HepG2 (cell line): ENCODE data around the gene P2RY6. TPM values are rescaled to one million over a fixed set of nuclear protein-coding genes. Genes with fewer than 3 reads are reported as not detected.

Source experiments
- ATAC-seq: fragments of 200-7000 bp; cut with Tn5 transposase; 3 replicates; pipeline ENCODE4 v1.9.1; 2020; ENCODE audit warnings: mild to moderate bottlenecking, moderate library complexity
- BruUV-seq: library from RNA; stranded (reverse); fragments of 400-500 nt; replicated peaks from 2 replicates; lab custom pipeline; 2021; lab: Mats Ljungman, UMichigan
- CTCF ChIA-PET: fragments of 300-600 bp; formaldehyde crosslinking; extraction: SDS; loops from one replicate; lab custom pipeline; 2021; ENCODE audit warnings: low total read pairs, inconsistent platforms, low intra/inter-chr PET ratio; lab: Yijun Ruan, JAX
- POLR2A ChIA-PET: fragments of 350-600 bp; sonication (Branson Sonifier 250); formaldehyde crosslinking; loops from one replicate; lab custom pipeline; 2020; ENCODE audit warnings: antibody characterized with exemption, inconsistent platforms; lab: Yijun Ruan, JAX
- DNase-seq: peaks from one replicate; pipeline ENCODE4 v3.0.0-alpha.2; 2015; ENCODE audit warnings: low spot score
- FAIRE-seq: peaks from 3 replicates; lab custom pipeline; 2011; peaks lifted over from hg19 to GRCh38; lab: Jason Lieb, UNC
- H2AFZ ChIP-seq: one replicate; pipeline ENCODE4 v1.6.1; 2011; ENCODE audit warnings: low read length, inconsistent platforms
- H3K27ac ChIP-seq: fragments of 300-600 bp; 3 replicates; pipeline ENCODE4 v1.8.0; 2011; ENCODE audit warnings: mixed run types, mild to moderate bottlenecking, mixed read lengths, low read length, inconsistent platforms; ENCODE audit not compliant: insufficient read depth; ENCODE audit errors: extremely low read length
- H3K27me3 ChIP-seq, 2 experiments: fragments of 200-600 bp in 1 of 2; 2 replicates in 1 of 2; 3 replicates in 1 of 2; pipeline versions ENCODE4 v1.6.0 to v1.8.0; 2011; ENCODE audit warnings: low read length in 2 of 2, mild to moderate bottlenecking in 2 of 2, moderate library complexity in 2 of 2, inconsistent platforms in 1 of 2; ENCODE audit not compliant: insufficient read depth in 2 of 2, control insufficient read depth in 1 of 2
- H3K36me3 ChIP-seq, 2 experiments: fragments of 200-600 bp in 1 of 2; replicated peaks in 1 of 2; 2 replicates in 1 of 2; 3 replicates in 1 of 2; pipeline versions ENCODE4 v1.5.1 to v1.8.0; 2011; ENCODE audit warnings: low read length in 2 of 2, inconsistent platforms in 1 of 2; ENCODE audit not compliant: insufficient read depth in 2 of 2, control insufficient read depth in 1 of 2
- H3K4me1 ChIP-seq: 2 replicates; pipeline ENCODE4 v1.5.1; 2012; ENCODE audit warnings: low read length, inconsistent platforms; ENCODE audit not compliant: insufficient read depth
- H3K4me2 ChIP-seq: 2 replicates; pipeline ENCODE4 v1.6.0; 2011; ENCODE audit warnings: low read depth, low read length, inconsistent platforms
- H3K4me3 ChIP-seq, 3 experiments: fragments of 200-600 bp in 1 of 3; sonication (generic), shearing (Covaris generic) in 1 of 3; replicated peaks in 1 of 3; 2 replicates each; pipeline ENCODE4 v1.5.1; 2011 to 2016; ENCODE audit warnings: low read length in 3 of 3, inconsistent platforms in 2 of 3, low read depth in 2 of 3, mild to moderate bottlenecking in 2 of 3, control low read depth in 1 of 3, mixed read lengths in 1 of 3; ENCODE audit not compliant: insufficient read depth in 1 of 3
- H3K79me2 ChIP-seq: one replicate; pipeline ENCODE4 v1.6.1; 2011; ENCODE audit warnings: low read length, inconsistent platforms; ENCODE audit not compliant: insufficient read depth
- H3K9ac ChIP-seq: 2 replicates; pipeline ENCODE4 v1.6.0; 2011; ENCODE audit warnings: mild to moderate bottlenecking, low read depth, low read length, inconsistent platforms; ENCODE audit not compliant: insufficient read depth
- H3K9me3 ChIP-seq: 2 replicates; pipeline ENCODE4 v1.5.1; 2012; ENCODE audit warnings: mild to moderate bottlenecking, low read length
- H4K20me1 ChIP-seq: 2 replicates; pipeline ENCODE4 v1.6.0; 2011; ENCODE audit warnings: inconsistent platforms, mild to moderate bottlenecking, low read length, moderate library complexity; ENCODE audit not compliant: insufficient read depth
- DZIP1 ChIP-seq: sonication (generic); formaldehyde crosslinking; IDR thresholded peaks from 2 replicates; pipeline ENCODE4 v1.5.0; 2020; ENCODE audit warnings: mild to moderate bottlenecking, missing genetic modification reagents
- FOXC1 ChIP-seq: sonication (generic); formaldehyde crosslinking; IDR thresholded peaks from 2 replicates; pipeline ENCODE4 v1.8.0; 2022; ENCODE audit warnings: mild to moderate bottlenecking, missing genetic modification reagents, borderline replicate concordance
- NONO ChIP-seq, 2 experiments: fragments of 450-650 bp in 1 of 2; sonication (generic) in 1 of 2; formaldehyde crosslinking in 1 of 2; IDR thresholded peaks in 1 of 2; conservative IDR thresholded peaks in 1 of 2; 2 replicates each; pipeline versions ENCODE4 v1.6.1 to v1.8.0; 2017 to 2022; ENCODE audit warnings: mild to moderate bottlenecking in 1 of 2, missing genetic modification reagents in 1 of 2, moderate library complexity in 1 of 2
- NR0B2 ChIP-seq: sonication (generic); formaldehyde crosslinking; IDR thresholded peaks from 2 replicates; pipeline ENCODE4 v1.4.0; 2020; ENCODE audit warnings: mild to moderate bottlenecking, missing genetic modification reagents
- PLSCR1 ChIP-seq: sonication (generic); formaldehyde crosslinking; IDR thresholded peaks from 2 replicates; pipeline ENCODE4 v1.5.0; 2020; ENCODE audit warnings: missing genetic modification reagents, mild to moderate bottlenecking, borderline replicate concordance
- POGZ ChIP-seq: sonication (generic); formaldehyde crosslinking; IDR thresholded peaks from 2 replicates; pipeline ENCODE4 v1.4.0; 2020; ENCODE audit warnings: mild to moderate bottlenecking, missing genetic modification reagents
- ZNF510 ChIP-seq: sonication (generic); formaldehyde crosslinking; IDR thresholded peaks from 2 replicates; pipeline ENCODE4 v1.4.0; 2020; ENCODE audit warnings: low read depth, mild to moderate bottlenecking, missing genetic modification reagents
- ZNF576 ChIP-seq: sonication (generic); formaldehyde crosslinking; IDR thresholded peaks from 2 replicates; pipeline ENCODE4 v1.4.0; 2020; ENCODE audit warnings: mild to moderate bottlenecking, missing genetic modification reagents
- ZNF709 ChIP-seq: sonication (generic); formaldehyde crosslinking; IDR thresholded peaks from 2 replicates; pipeline ENCODE4 v1.5.0; 2020; ENCODE audit warnings: mild to moderate bottlenecking, missing genetic modification reagents
- WGBS: methylation state at CpG from one replicate; pipeline ENCODE4 v1.1.6; 2017; ENCODE audit warnings: low lambda C conversion rate; 5-methylcytosine and 5-hydroxymethylcytosine counted together
- in situ Hi-C: cut with HindIII; loops from 2 replicates; pipeline ENCODE4 v1.10.0; 2017; ENCODE audit warnings: low pct_unique_long_range_greater_than_20kb; ENCODE audit not compliant: extremely low pct_ligation_motif_present
- intact Hi-C: fragments of 100-400 bp; cut with micrococcal nuclease; formaldehyde crosslinking; loops from one replicate; pipeline ENCODE4 v1.10.0; 2022; ENCODE audit not compliant: unreplicated experiment
- polyA plus RNA-seq, 8 experiments: library from polyadenylated mRNA; depleted of rRNA in 3 of 8; stranded (reverse) in 7 of 8; unstranded in 1 of 8; fragments of >200 nt; fragmentation: Illumina TruSeq in 4 of 8; extraction: Trizol in 4 of 8; gene quantifications; 2 replicates each; pipeline versions ENCODE4 v1.2.1 to v1.2.3, GENCODE V29; 2011 to 2016; ENCODE audit warnings: low read depth in 4 of 8, missing spikeins in 1 of 8, mixed read lengths in 1 of 8; ENCODE audit not compliant: insufficient read depth in 1 of 8
- total RNA-seq, 5 experiments: library from RNA; depleted of rRNA; stranded (reverse); fragments of >200 nt; fragmentation: Illumina TruSeq; extraction: Trizol; gene quantifications; 2 replicates each; pipeline ENCODE4 v1.2.3, GENCODE V29; 2016; ENCODE audit warnings: low read depth in 1 of 5

P2RY6 gene
- total and polyA plus RNA-seq, 2 of the 13 experiments (the other 11 are each of a cell fraction or from before 2014, with no cell fraction given) = 0.09 to 0.29 TPM

GRCh38 chr11:73281796-73282660 lies 9.9 kb downstream of the P2RY6 start (continued):
- TF ChIP-seq NR0B2 (CRISPR knock-in tag) (no peak), NONO (IDR thresholded peaks at IDR 0.05) (no peak), NONO (CRISPR knock-in tag; conservative IDR thresholded peaks at IDR 0.05) (no peak)

GRCh38 chr11:73283276-73284000 lies 11.3 kb downstream of the P2RY6 start:
- Histone ChIP-seq H3K9ac (no peak overlapping the region), H3K9me3 (no peaks in the 10 kb centered on the region), H3K27ac (no peak overlapping the region), H3K4me1 (peaks cover 24% of the 10 kb centered on the region)
- FAIRE-seq (no peak), ATAC-seq (no peak; the same call in 2 of the 3 replicates)
- TF ChIP-seq ZNF709 (CRISPR knock-in tag) (no peak), DZIP1 (CRISPR knock-in tag) (no peak), POGZ (CRISPR knock-in tag) (no peak), PLSCR1 (CRISPR knock-in tag) (no peak), ZNF510 (CRISPR knock-in tag) (no peak), ZNF576 (CRISPR knock-in tag) (no peak), FOXC1 (no peak)
- TF ChIP-seq, all 625 proteins: peak for 0
- Histone ChIP-seq H3K79me2 (no peaks in the 10 kb centered on the region), H4K20me1 (no peaks in the 10 kb centered on the region), H3K27me3 (peaks cover 6 to 34% of the 10 kb centered on the region in 2 experiments; a peak in 4 of 5 replicates), H3K36me3 (no peaks in the 10 kb centered on the region), H3K4me2 (no peak overlapping the region), H3K4me3 (no peak overlapping the region), H2AFZ (no peak overlapping the region)
- WGBS = 31% methylated on average over 9 of the region's 10 CpGs
- BruUV-seq = no TSS peak
- no peak for DNase-seq
- intact Hi-C loops = no loop called here
- CTCF ChIA-PET = no interaction called here
- in situ Hi-C loops = no loop called here
- POLR2A ChIA-PET = no interaction called here
